Heart left ventricle (tissue), 16 donors: Measurements from ENCODE around the gene MSL3B.

Experiments
- ATAC-seq, 4 donors: fragments of 200-7000 bp; cut with Tn5 transposase; one replicate each; pipeline ENCODE4 v1.9.1; 2020 to 2022; ENCODE audit warnings: moderate library complexity in 4 of 4, mild to moderate bottlenecking in 3 of 4, moderate number of reproducible peaks in 1 of 4
- DNase-seq, 5 donors: peaks; one replicate each; pipeline ENCODE4 v3.0.0-alpha.2; 2020
- H3K27ac ChIP-seq, 12 donors: fragments of 200-600 bp; sonication (generic) in 4 of 12; one replicate each; pipeline versions ENCODE4 v1.5.0 to v1.8.0; 2016 to 2022; ENCODE audit warnings: mild to moderate bottlenecking in 2 of 12
- H3K27me3 ChIP-seq, 9 donors: fragments of 200-600 bp; sonication (generic) in 2 of 9; one replicate each; pipeline versions ENCODE4 v1.5.1 to v1.8.0; 2016 to 2022; ENCODE audit warnings: mild to moderate bottlenecking in 3 of 9
- H3K36me3 ChIP-seq, 9 donors: fragments of 200-600 bp; sonication (generic) in 2 of 9; one replicate each; pipeline versions ENCODE4 v1.5.0 to v1.8.0; 2018 to 2022; ENCODE audit warnings: mild to moderate bottlenecking in 2 of 9
- H3K4me1 ChIP-seq, 12 donors: fragments of 200-600 bp; sonication (generic) in 4 of 12; one replicate each; pipeline versions ENCODE4 v1.5.0 to v1.8.0; 2016 to 2022; ENCODE audit warnings: mild to moderate bottlenecking in 3 of 12
- H3K4me3 ChIP-seq, 12 donors: fragments of 200-600 bp; sonication (generic) in 4 of 12; one replicate each; pipeline versions ENCODE4 v1.5.0 to v1.8.0; 2017 to 2022; ENCODE audit warnings: mild to moderate bottlenecking in 9 of 12, moderate library complexity in 4 of 12
- H3K9me3 ChIP-seq, 12 donors: fragments of 200-600 bp; sonication (generic) in 4 of 12; one replicate each; pipeline versions ENCODE4 v1.5.0 to v1.8.0; 2016 to 2022; ENCODE audit warnings: mild to moderate bottlenecking in 1 of 12
- CTCF ChIP-seq, 12 donors: fragments of 200-600 bp; sonication (generic) in 4 of 12; IDR thresholded peaks; one replicate each; pipeline versions ENCODE4 v1.5.0 to v1.8.0; 2018 to 2022; ENCODE audit warnings: antibody characterized with exemption in 12 of 12, mild to moderate bottlenecking in 5 of 12
- POLR2A ChIP-seq, 2 donors: fragments of 450-650 bp; IDR thresholded peaks; one replicate each; pipeline ENCODE4 v1.6.1; 2017; ENCODE audit warnings: antibody characterized with exemption in 2 of 2, mild to moderate bottlenecking in 2 of 2, moderate library complexity in 2 of 2
- WGBS, 4 donors: extraction: QIAGEN DNeasy Blood & Tissue Kit in 2 of 4; methylation state at CpG; one replicate each; pipeline versions ENCODE4 v1.1.5 to v1.1.7; 2013 to 2018; 5-methylcytosine and 5-hydroxymethylcytosine counted together
- intact Hi-C, 10 donors: fragments of 100-400 bp; cut with DNase I; formaldehyde crosslinking; loops; one replicate each; pipeline versions ENCODE4 v1.11.1 to v1.14.2; 2022
- donor health status: ischemic (EF 13 %, LVEDD 7.1; RV severe dilation, severe dysfunction).
- donor health status: healthy with polysubstance abuse.
- donor health status: DM: no; HTN: yes; CAD: no.
- donor health status: DM: no; HTN: no; CAD: no.
- donor health status: ischemic (EF 25% LVEDD 6.9; RV normal size, moderate dysfunction).
- donor health status: ischemic (EF 25% LVEDD 5.7; RV mildly dilated, moderate dysfunction).
- donor health status: healthy.
- donor health status: DM: yes; HTN: yes; CAD: no.
- donor health status: ischemic (EF 35%, LVEDD 5.7; RV mildly dilated, moderate dysfunction).
- donor health status: nonischemic (EF 11% LVEDD 7.7; RV severe dilation, severe dysfunction).
- donor health status: DM: yes; HTN: yes; CAD: no.
- donor health status: PGD.
- donor health status: ischemic (EF 29% LVEDD 5.4; RV normal size, mild dysfunction).
- donor health status: nonischemic (EF 23%, LVEDD 6.1; RV moderate dilation, normal function).

The MSL3B gene

GRCh38 chr2:233850745-233851144 lies 17.4 kb downstream of the MSL3B start:
- Histone ChIP-seq H3K4me1 (peaks cover 0 to 26% (median 7%) of the 10 kb centered on the region in 12 donors), H3K36me3 (peaks cover 0 to 7% (median 0%) of the 10 kb centered on the region in 9 donors), H3K27me3 (peaks cover 0 to 4% (median 0%) of the 10 kb centered on the region in 9 donors), H3K9me3 (no peaks in the 10 kb centered on the region), H3K4me3 (no peak overlapping the region), H3K27ac (no peak overlapping the region)
- no peak for TF ChIP-seq CTCF (IDR thresholded peaks at IDR 0.05)
- TF ChIP-seq POLR2A (IDR thresholded peaks at IDR 0.05), result no peak
- intact Hi-C loops, result loop anchor here in 1 of 10 donors (10.0 kb wide), 1 partner anchor 286 kb away; the partner anchor contains the start of gene USP40
- WGBS, 4 donors, result 84 to 92% (median 91%) methylated on average over 7 of the region's 7 CpGs
- no peak for ATAC-seq
- DNase-seq, result no peak

GRCh38 chr2:233849607-233850271 lies 18.4 kb downstream of the MSL3B start:
- TF ChIP-seq CTCF (IDR thresholded peaks at IDR 0.05), result no peak
- TF ChIP-seq POLR2A (IDR thresholded peaks at IDR 0.05), result no peak
- Histone ChIP-seq H3K36me3 (peaks cover 0 to 7% (median 0%) of the 10 kb centered on the region in 9 donors), H3K4me1 (peaks cover 0 to 19% (median 7%) of the 10 kb centered on the region in 12 donors), H3K9me3 (no peaks in the 10 kb centered on the region), H3K27ac (no peak overlapping the region), H3K27me3 (peaks cover 0 to 4% (median 0%) of the 10 kb centered on the region in 9 donors), H3K4me3 (no peak overlapping the region)
- DNase-seq, result no peak
- 91 to 95% (median 93%) methylated on average over 13 of the region's 13 CpGs for WGBS, 4 donors
- intact Hi-C loops, result loop anchor here in 1 of 10 donors (10.0 kb wide), 1 partner anchor 285 kb away; the partner anchor contains the start of gene USP40
- no peak for ATAC-seq

GRCh38 chr2:233848276-233848675 lies 19.9 kb downstream of the MSL3B start:
- Histone ChIP-seq H3K36me3 (peaks cover 0 to 21% (median 0%) of the 10 kb centered on the region in 9 donors), H3K27me3 (peaks cover 0 to 4% (median 0%) of the 10 kb centered on the region in 9 donors), H3K9me3 (no peaks in the 10 kb centered on the region), H3K4me3 (no peak overlapping the region), H3K27ac (no peak overlapping the region), H3K4me1 (peaks cover 0 to 10% (median 0%) of the 10 kb centered on the region in 12 donors)
- DNase-seq (no peak), ATAC-seq (no peak)
- TF ChIP-seq CTCF (IDR thresholded peaks at IDR 0.05) (no peak), POLR2A (IDR thresholded peaks at IDR 0.05) (no peak)
- intact Hi-C loops, result no loop called here
- WGBS, 4 donors, result 88 to 99% (median 96%) methylated on average over 13 of the region's 13 CpGs

GRCh38 chr2:233847248-233847898 lies 20.8 kb downstream of the MSL3B start:
- Histone ChIP-seq H3K27ac (no peak overlapping the region), H3K36me3 (peaks cover 0 to 21% (median 0%) of the 10 kb centered on the region in 9 donors), H3K27me3 (no peaks in the 10 kb centered on the region), H3K4me3 (no peak overlapping the region), H3K4me1 (peaks cover 0 to 7% (median 0%) of the 10 kb centered on the region in 12 donors), H3K9me3 (no peaks in the 10 kb centered on the region)
- ATAC-seq (no peak), DNase-seq (no peak)
- WGBS, 4 donors, result 94 to 97% (median 97%) methylated on average over 13 of the region's 13 CpGs
- intact Hi-C loops, result no loop called here
- TF ChIP-seq CTCF (IDR thresholded peaks at IDR 0.05) (no peak), POLR2A (IDR thresholded peaks at IDR 0.05) (no peak)
